Left colon (tissue), 2 donors: ENCODE data around the gene LIN9. TPM values are rescaled to one million over a fixed set of nuclear protein-coding genes. Genes with fewer than 3 reads are reported as not detected.
"Not testable (repeated sequence)": the region's sequence is repeated elsewhere in the genome, so short reads cannot be mapped to it uniquely, and the experiment has no call there.

Experiments used
- ATAC-seq: fragments of 200-7000 bp; cut with Tn5 transposase; one replicate; pipeline ENCODE4 v1.9.1; 2020; ENCODE audit warnings: mild to moderate bottlenecking, moderate library complexity
- DNase-seq, 2 donors: peaks; one replicate each; pipeline ENCODE4 v3.0.0-alpha.2; 2020
- intact Hi-C, 2 donors: fragments of 100-400 bp; cut with DNase I in 1 of 2; cut with micrococcal nuclease in 1 of 2; formaldehyde crosslinking; loops; one replicate each; pipeline versions ENCODE4 v1.11.2 to v1.14.0; 2022; cut with DNase I, micrococcal nuclease
- long read RNA-seq: library from polyadenylated mRNA; unstranded; transcript quantifications from one replicate; pipeline ENCODE4 v2.0.0, GENCODE V29; 2021
- total RNA-seq, 2 donors: library from RNA; stranded (reverse); fragmentation: NEBNext Ultra II Directional; extraction: Animal tissue kit (Norgen Biotek cat#: 25700); gene quantifications; one replicate each; pipeline ENCODE4 v1.2.1, GENCODE V29; 2021
- donor health status: DM: no; HTN: no; CAD: no.
- donor health status: DM: yes; HTN: yes; CAD: no.

Gene LIN9
- 1 to 10 TPM; 2.7 to 3.5 TPM for total RNA-seq
- long read RNA-seq, transcript LIN9-201 (15 exons, 3,567 nt) = major isoform, 5 of 10 reads
- long read RNA-seq, partial matches to known transcripts = 1 of 10 reads
- long read RNA-seq, other reads (novel, unspliced or antisense) = 3 of 10 reads

- ATAC-seq (peak; percentile 84), DNase-seq (peak; percentile 89 to 96)
- intact Hi-C loops = no loop called here
Observed at GRCh38 chr1:226308723-226309397, at the start of gene LIN9. LIN9 (minus strand) TSS chr1:226309164; CDS start chr1:226309139, 25 bp downstream.

GRCh38 chr1:226357416-226357815 is 48.5 kb upstream of the LIN9 start:
- ATAC-seq = no peak
- intact Hi-C loops = no loop called here
- DNase-seq = no peak

- ATAC-seq = no peak
- no peak for DNase-seq
- intact Hi-C loops = no loop called here
Observed at GRCh38 chr1:226355669-226356551, 46.9 kb upstream of the LIN9 start.

GRCh38 chr1:226355016-226355415 is 46.1 kb upstream of the LIN9 start:
- ATAC-seq (no peak), DNase-seq (no peak)
- intact Hi-C loops = no loop called here

GRCh38 chr1:226353698-226354525 is 44.9 kb upstream of the LIN9 start:
- ATAC-seq (no peak), DNase-seq (no peak)
- intact Hi-C loops = no loop called here

- DNase-seq (no peak), ATAC-seq (no peak)
- intact Hi-C loops = no loop called here
Observed at GRCh38 chr1:226351709-226352108, 42.7 kb upstream of the LIN9 start.

GRCh38 chr1:226350519-226350865 is 41.5 kb upstream of the LIN9 start:
- intact Hi-C loops = no loop called here
- DNase-seq (no peak), ATAC-seq (no peak)

- intact Hi-C loops = no loop called here
- DNase-seq = peak in 1 of 2 donors; percentile 26
- ATAC-seq = peak; percentile 90
Observed at GRCh38 chr1:226349801-226350518, 41.0 kb upstream of the LIN9 start.

- ATAC-seq (no peak), DNase-seq (no peak)
- intact Hi-C loops = no loop called here
Observed at GRCh38 chr1:226349081-226349480, 40.1 kb upstream of the LIN9 start.

- ATAC-seq = no peak
- intact Hi-C loops = no loop called here
- DNase-seq = no peak
Observed at GRCh38 chr1:226344441-226345259, 35.7 kb upstream of the LIN9 start.

- ATAC-seq (no peak), DNase-seq (no peak)
- intact Hi-C loops = no loop called here
Observed at GRCh38 chr1:226342656-226343055, 33.7 kb upstream of the LIN9 start.

GRCh38 chr1:226340111-226340510 is 31.1 kb upstream of the LIN9 start:
- ATAC-seq, intact Hi-C loops, DNase-seq: not testable (repeated sequence)

- DNase-seq (no peak), ATAC-seq (no peak)
- intact Hi-C loops = no loop called here
Observed at GRCh38 chr1:226337276-226337875, 28.4 kb upstream of the LIN9 start.

GRCh38 chr1:226335661-226336060 is 26.7 kb upstream of the LIN9 start:
- ATAC-seq = no peak
- intact Hi-C loops = no loop called here
- no peak for DNase-seq

- ATAC-seq (no peak), DNase-seq (no peak)
- intact Hi-C loops = no loop called here
Observed at GRCh38 chr1:226332947-226333346, 24.0 kb upstream of the LIN9 start.

GRCh38 chr1:226329237-226329636 is 20.3 kb upstream of the LIN9 start:
- DNase-seq (no peak), ATAC-seq (no peak)
- intact Hi-C loops = no loop called here

GRCh38 chr1:226327761-226328162 is 18.8 kb upstream of the LIN9 start:
- DNase-seq (no peak), ATAC-seq (no peak)
- intact Hi-C loops = no loop called here
